K562 (cell line): ENCODE data around the gene DHRS13. TPM values are rescaled to one million over a fixed set of nuclear protein-coding genes. Genes with fewer than 3 reads are reported as not detected.

Experiments
- ATF3 ChIP-seq, 2 experiments: fragments of 450-650 bp in 1 of 2; sonication (generic) in 1 of 2; formaldehyde crosslinking in 1 of 2; IDR thresholded peaks in 1 of 2; conservative IDR thresholded peaks in 1 of 2; 2 replicates each; pipeline versions ENCODE4 v1.6.1 to v1.8.1; 2016 to 2023; ENCODE audit warnings: mild to moderate bottlenecking in 2 of 2, moderate library complexity in 2 of 2, inconsistent platforms in 1 of 2, missing genetic modification reagents in 1 of 2
- CHD4 ChIP-seq: fragments of 200-600 bp; sonication (generic); IDR thresholded peaks from 3 replicates; pipeline ENCODE4 v1.6.1; 2012; ENCODE audit warnings: low read depth, mild to moderate bottlenecking, mixed read lengths, low read length, inconsistent platforms; ENCODE audit not compliant: insufficient read depth, insufficient replicate concordance, poor library complexity, severe bottlenecking
- ETS1 ChIP-seq: conservative IDR thresholded peaks from 2 replicates; pipeline ENCODE4 v1.6.1; 2011; ENCODE audit warnings: low read depth, mild to moderate bottlenecking, low read length; ENCODE audit not compliant: control insufficient read depth
- MEIS2 ChIP-seq: fragments of 450-650 bp; IDR thresholded peaks from 2 replicates; pipeline ENCODE4 v1.6.1; 2014; ENCODE audit warnings: mild to moderate bottlenecking; ENCODE audit not compliant: partially characterized antibody
- MITF ChIP-seq: IDR thresholded peaks from 2 replicates; pipeline ENCODE4 v1.6.1; 2014; ENCODE audit warnings: antibody characterized with exemption
- MYC ChIP-seq, 2 experiments: fragments of 250-450 bp in 1 of 2; sonication (Bioruptor Pico) in 1 of 2; IDR thresholded peaks; 2 replicates each; pipeline versions ENCODE4 v1.5.1 to v1.6.1; 2012 to 2021; ENCODE audit warnings: low read depth in 2 of 2, borderline replicate concordance in 1 of 2, improper control_type of control experiment in 1 of 2, low read length in 1 of 2, mild to moderate bottlenecking in 1 of 2, moderate library complexity in 1 of 2
- RBM15 ChIP-seq: fragments of 200-400 bp; formaldehyde crosslinking; IDR thresholded peaks from 2 replicates; pipeline ENCODE4 v1.6.1; 2018; ENCODE audit warnings: mild to moderate bottlenecking, low read length, moderate library complexity; ENCODE audit not compliant: insufficient read depth
- SAP30 ChIP-seq: fragments of 200-600 bp; sonication (generic); IDR thresholded peaks from 2 replicates; pipeline ENCODE4 v1.6.1; 2012; ENCODE audit warnings: borderline replicate concordance, low read depth, mild to moderate bottlenecking, moderate library complexity, low read length, control low read depth, inconsistent platforms; ENCODE audit not compliant: insufficient read depth, poor library complexity, severe bottlenecking
- SMAD2 ChIP-seq: fragments of 150-350 bp; IDR thresholded peaks from 2 replicates; pipeline ENCODE4 v1.6.1; 2014; ENCODE audit warnings: low read depth, mild to moderate bottlenecking, low read length
- SRSF7 ChIP-seq: fragments of 200-400 bp; formaldehyde crosslinking; optimal IDR thresholded peaks from 2 replicates; pipeline ENCODE3; 2017; ENCODE audit warnings: mild to moderate bottlenecking, low read depth, low read length
- YBX1 ChIP-seq: fragments of 450-650 bp; IDR thresholded peaks from 2 replicates; pipeline ENCODE4 v1.7.1; 2016; ENCODE audit warnings: mild to moderate bottlenecking
- ZC3H8 ChIP-seq: fragments of 450-650 bp; IDR thresholded peaks from 2 replicates; pipeline ENCODE4 v1.6.1; 2017
- ZNF174 ChIP-seq: fragments of 250-450 bp; sonication (Bioruptor Pico); IDR thresholded peaks from 2 replicates; pipeline ENCODE4 v1.4.0; 2020; ENCODE audit warnings: mild to moderate bottlenecking
- ZNF589 ChIP-seq: fragments of 200-800 bp; sonication (Bioruptor generic); IDR thresholded peaks from 2 replicates; pipeline ENCODE4 v1.6.1; 2016; ENCODE audit warnings: low read depth, missing genetic modification characterization, missing compliant biosample characterization
- polyA plus RNA-seq, 8 experiments: library from polyadenylated mRNA; depleted of rRNA in 4 of 8; stranded (reverse) in 5 of 8; unstranded in 3 of 8; fragments of >200 nt; fragmentation: Nextera tagmentation in 2 of 8; fragmentation: Illumina TruSeq in 1 of 8; extraction: Ambion mirVana in 2 of 8; extraction: Trizol in 1 of 8; gene quantifications; 2 replicates each; pipeline versions ENCODE4 v1.2.1 to v1.2.3, GENCODE V29; 2011 to 2014; ENCODE audit warnings: inconsistent platforms in 1 of 8, missing spikeins in 1 of 8
- total RNA-seq, 7 experiments: library from RNA; depleted of rRNA in 6 of 7; stranded (reverse); fragments of >200 nt in 6 of 7; fragmentation: Illumina TruSeq in 2 of 7; extraction: Trizol in 2 of 7; gene quantifications; 2 replicates each; pipeline versions ENCODE4 v1.2.1 to v1.2.3, GENCODE V29; 2011 to 2021; ENCODE audit warnings: low replicate concordance in 1 of 7
- TF ChIP-seq, protein P1 (sequence below): sonication (generic); formaldehyde crosslinking; IDR thresholded peaks from 2 replicates; pipeline ENCODE4 v1.8.0; 2023; ENCODE audit warnings: mild to moderate bottlenecking, missing genetic modification reagents
- TF ChIP-seq, protein P2 (sequence below): fragments of 250-450 bp; sonication (Bioruptor Pico); IDR thresholded peaks from 2 replicates; pipeline ENCODE4 v1.5.0; 2022; ENCODE audit warnings: mild to moderate bottlenecking
- TF ChIP-seq, protein P3 (sequence below): sonication (generic); formaldehyde crosslinking; IDR thresholded peaks from 2 replicates; pipeline ENCODE4 v1.9.0; 2022; ENCODE audit warnings: mild to moderate bottlenecking, missing genetic modification reagents

The DHRS13 gene
- total and polyA plus RNA-seq, 9 of the 15 experiments (the other 6 are each of a cell fraction or from before 2014, with no cell fraction given): 0.32 to 52.3 (median 34.3) TPM; not detected in 1

DNA sequence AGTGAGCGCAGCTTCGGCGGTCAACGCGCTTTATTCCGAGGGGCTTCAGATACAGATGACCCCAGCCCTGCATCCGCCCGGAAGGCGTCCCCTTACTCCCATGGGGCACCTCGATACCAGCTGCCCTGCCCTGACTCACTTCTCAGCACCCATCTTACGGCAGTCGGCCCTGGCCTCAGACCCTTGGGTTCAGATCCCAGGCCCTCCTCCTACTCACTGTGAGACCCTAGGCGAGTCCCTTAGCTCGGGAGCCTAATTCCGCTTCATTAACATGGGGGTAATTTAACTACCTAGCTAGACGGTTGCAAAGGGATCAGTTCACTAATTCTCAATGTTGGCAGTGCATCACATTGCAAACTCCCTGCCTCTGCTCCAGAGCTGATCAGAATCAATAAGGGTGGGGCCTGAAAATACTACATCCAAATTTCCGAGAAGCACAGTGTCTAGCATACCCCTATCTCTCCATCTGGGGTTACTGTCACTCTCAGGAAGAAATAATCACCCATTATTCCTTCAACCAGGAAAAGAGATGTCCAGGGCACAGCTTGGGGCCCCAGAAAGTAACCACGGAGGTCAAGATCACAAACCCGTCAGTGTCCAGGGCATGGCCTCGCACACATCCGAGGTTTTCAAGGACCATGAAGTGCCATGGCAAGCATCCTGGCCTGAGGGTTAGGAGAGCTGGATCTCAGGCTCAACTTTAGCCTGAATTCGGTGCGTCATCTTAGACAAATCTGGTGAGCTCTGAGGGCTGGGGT lies 4.9 kb downstream of the DHRS13 start (continued):
- TF ChIP-seq, protein P1, sequence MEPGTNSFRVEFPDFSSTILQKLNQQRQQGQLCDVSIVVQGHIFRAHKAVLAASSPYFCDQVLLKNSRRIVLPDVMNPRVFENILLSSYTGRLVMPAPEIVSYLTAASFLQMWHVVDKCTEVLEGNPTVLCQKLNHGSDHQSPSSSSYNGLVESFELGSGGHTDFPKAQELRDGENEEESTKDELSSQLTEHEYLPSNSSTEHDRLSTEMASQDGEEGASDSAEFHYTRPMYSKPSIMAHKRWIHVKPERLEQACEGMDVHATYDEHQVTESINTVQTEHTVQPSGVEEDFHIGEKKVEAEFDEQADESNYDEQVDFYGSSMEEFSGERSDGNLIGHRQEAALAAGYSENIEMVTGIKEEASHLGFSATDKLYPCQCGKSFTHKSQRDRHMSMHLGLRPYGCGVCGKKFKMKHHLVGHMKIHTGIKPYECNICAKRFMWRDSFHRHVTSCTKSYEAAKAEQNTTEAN (CRISPR knock-in tag): no peak
- TF ChIP-seq SRSF7 (no peak), ZNF174 (no peak), MYC (IDR thresholded peaks at IDR 0.05; ENCODE audit: low read depth, low read length) (no peak), MYC (CRISPR knock-in tag; IDR thresholded peaks at IDR 0.05; ENCODE audit: borderline replicate concordance, low read depth) (no peak), CHD4 (no peak), MITF (0 out of 2 replicates have a peak, but pooled peaks have one; percentile 30), YBX1 (no peak), MEIS2 (no peak), SAP30 (no peak), SMAD2 (no peak), ETS1 (no peak; the same call in 1 of the 2 replicates), ZC3H8 (no peak), ATF3 (IDR thresholded peaks at IDR 0.05) (no peak), ATF3 (CRISPR knock-in tag; conservative IDR thresholded peaks at IDR 0.05) (no peak), ZNF589 (CRISPR knock-in tag) (0 out of 2 replicates have a peak, but pooled peaks have one; percentile 26), RBM15 (no peak)
- TF ChIP-seq, protein P2, sequence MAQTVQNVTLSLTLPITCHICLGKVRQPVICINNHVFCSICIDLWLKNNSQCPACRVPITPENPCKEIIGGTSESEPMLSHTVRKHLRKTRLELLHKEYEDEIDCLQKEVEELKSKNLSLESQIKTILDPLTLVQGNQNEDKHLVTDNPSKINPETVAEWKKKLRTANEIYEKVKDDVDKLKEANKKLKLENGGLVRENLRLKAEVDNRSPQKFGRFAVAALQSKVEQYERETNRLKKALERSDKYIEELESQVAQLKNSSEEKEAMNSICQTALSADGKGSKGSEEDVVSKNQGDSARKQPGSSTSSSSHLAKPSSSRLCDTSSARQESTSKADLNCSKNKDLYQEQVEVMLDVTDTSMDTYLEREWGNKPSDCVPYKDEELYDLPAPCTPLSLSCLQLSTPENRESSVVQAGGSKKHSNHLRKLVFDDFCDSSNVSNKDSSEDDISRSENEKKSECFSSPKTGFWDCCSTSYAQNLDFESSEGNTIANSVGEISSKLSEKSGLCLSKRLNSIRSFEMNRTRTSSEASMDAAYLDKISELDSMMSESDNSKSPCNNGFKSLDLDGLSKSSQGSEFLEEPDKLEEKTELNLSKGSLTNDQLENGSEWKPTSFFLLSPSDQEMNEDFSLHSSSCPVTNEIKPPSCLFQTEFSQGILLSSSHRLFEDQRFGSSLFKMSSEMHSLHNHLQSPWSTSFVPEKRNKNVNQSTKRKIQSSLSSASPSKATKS (CRISPR knock-in tag): no peak
- TF ChIP-seq, protein P3, sequence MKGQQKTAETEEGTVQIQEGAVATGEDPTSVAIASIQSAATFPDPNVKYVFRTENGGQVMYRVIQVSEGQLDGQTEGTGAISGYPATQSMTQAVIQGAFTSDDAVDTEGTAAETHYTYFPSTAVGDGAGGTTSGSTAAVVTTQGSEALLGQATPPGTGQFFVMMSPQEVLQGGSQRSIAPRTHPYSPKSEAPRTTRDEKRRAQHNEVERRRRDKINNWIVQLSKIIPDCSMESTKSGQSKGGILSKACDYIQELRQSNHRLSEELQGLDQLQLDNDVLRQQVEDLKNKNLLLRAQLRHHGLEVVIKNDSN (CRISPR knock-in tag): no peak
